IPS-NIHi7 (cell line): ENCODE measurements around the gene TIMM29.

Experiments used
- DNase-seq: peaks from one replicate; pipeline ENCODE4 v3.0.0; 2012; ENCODE audit warnings: mixed read lengths; ENCODE audit errors: extremely low spot score

TIMM29 gene

DNA sequence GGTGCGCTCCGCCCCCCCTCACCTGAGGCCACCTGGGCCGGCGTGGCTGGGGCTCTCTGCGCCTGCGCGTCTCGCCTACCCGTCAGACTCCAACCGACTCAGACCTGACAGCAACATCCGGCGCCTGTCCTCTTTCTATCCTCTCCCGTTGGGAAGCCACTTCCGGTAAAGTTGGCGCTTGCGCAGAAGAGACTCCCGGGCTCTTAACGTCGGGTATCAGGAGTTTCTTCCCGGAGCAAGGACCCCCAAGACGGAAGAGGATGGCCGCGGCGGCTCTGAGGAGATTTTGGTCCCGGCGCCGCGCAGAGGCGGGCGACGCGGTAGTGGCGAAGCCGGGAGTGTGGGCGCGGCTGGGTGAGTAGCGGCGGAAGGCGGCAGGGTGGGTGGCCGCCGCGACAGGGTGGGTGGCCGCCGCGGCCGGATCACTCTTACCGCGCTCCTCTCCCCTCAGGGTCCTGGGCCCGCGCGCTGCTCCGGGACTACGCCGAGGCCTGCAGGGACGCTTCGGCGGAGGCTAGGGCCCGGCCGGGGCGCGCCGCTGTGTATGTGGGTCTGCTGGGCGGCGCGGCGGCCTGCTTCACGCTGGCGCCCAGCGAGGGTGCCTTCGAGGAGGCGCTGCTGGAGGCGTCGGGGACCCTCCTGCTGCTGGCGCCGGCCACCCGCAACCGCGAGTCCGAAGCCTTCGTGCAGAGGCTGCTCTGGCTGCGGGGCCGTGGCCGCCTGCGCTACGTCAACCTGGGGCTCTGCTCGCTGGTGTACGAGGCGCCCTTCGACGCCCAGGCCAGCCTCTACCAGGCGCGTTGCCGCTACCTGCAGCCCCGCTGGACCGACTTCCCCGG, at the start of gene TIMM29, which contains the start of gene YIPF2:
Gene TIMM29, plus strand, starts transcription at position 249 of the 839 bp plus-strand sequence. Its CDS starts 12 bp downstream, at position 261.
Gene YIPF2, minus strand, starts transcription at position 77 of the 839 bp plus-strand sequence. CDS start 229 bp downstream, outside the sequence.
- DNase-seq, result peak; percentile 98

DNA sequence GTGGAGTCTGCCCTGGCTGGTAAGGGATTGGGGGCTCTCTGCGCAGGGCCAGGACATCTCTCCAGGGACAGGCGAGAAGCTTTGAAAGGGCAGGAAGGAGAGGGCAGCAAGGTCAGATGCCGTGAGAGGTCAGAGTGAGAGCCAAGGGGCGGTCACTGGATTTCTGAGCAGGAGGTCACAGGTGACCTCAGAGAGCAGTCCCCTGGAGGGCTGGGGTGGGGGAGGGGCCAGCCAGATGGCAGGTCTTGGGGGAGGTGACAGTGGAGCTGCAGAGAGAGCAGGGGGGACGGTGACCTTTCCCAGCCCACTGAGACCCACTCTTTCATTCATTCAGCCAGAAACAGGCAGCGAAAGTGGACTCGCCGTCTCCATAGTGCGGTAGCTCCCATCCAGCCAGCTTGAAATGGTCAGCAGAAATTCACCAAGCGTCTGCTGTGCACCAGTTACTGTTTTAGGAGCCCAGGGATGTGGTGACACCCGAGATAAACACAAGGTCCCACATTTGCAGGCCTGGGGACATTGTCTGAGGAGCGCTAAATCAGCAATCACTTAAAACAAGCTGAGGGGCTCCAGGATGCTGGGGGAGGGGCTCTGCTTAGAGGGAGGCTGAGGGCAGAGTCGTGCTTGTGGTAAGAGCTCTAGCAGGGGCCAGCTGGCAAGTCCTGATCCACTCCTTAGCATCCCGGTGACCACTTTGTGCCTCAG, 47.1 kb upstream of the TIMM29 start:
- DNase-seq, result no peak

DNA sequence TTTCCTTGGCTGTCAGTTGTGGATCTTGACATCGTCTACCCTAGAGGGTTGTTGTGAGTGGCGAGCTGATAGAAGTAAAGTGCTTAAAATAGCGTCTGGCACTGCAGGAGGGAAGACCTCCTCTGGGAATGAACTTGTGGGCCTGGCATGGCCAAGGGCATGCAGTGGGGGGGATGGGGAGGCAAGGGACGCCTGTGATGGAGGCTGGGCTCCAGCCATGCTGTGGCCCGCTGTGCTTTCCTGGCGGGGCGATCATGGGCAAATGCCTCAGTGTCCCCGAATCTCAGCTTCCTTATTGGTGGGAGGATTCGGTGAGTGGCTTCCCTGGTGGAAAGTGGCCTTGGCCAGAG, 46.5 kb upstream of the TIMM29 start:
- no peak for DNase-seq

DNA sequence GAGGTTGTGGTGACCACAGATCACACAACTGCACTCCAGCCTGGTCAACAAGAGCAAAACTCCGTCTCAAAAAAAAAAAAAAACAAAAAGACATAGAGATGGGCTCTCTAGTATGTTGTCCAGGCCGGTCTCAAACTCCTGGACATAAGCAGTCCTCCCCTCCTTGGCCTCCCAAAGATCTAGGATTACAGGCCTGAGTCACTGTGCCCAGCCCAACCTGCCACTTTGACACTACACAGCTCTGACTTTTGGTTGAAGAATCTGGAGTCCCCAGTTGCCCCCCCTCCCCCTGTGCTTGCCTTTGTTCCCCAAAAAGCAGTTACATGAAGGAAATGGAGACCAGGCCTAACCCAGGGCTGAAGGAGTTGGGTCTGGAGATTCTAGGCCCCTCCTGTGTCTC, 44.3 kb upstream of the TIMM29 start:
- DNase-seq, result no peak

DNA sequence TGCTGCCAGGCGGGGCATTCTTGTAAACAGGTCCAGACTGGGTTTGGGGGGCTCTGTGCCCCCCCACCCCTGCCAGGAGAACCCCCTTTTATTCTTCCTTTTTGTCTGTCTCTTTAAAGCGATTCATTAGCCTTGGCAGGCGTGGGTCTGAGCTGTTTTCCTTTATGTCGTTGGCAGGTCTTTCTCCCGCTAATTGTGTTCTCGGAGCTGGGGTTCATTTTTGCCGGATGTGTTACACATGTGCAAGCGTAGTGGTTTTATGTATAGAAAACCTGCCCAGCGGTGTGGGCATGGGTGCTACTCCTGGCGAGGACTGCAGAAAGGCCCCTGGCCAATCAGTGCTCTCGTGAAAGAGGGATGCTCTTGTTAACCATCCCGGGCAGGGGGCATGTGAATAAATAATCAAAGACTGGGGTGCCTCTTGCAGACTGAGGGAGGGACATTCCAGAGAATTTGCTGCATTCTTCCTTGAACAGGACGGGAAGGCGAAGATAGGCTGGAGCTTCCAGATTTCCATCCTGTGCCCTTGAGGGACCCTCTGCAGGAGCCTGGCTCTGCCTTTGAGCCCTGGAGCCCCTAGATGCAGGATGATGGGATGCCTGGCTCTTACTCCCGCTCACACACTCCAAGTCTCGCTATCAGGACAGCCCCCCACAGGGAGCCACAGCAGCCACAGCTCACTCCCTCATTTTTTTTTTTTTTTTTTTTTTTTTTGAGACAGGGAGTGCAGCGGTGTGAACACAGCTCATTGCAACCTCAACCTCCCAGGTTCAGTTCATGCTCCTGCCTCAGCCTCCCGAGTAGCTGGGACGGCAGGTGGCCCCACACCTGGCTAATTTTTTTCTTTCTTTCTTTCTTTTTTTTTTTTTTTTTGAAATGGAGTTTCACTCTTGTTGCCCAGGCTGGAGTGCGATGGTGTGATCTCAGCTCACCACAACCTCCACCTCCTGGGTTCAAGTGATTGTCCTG, 43.1 kb upstream of the TIMM29 start:
- DNase-seq, result no peak

DNA sequence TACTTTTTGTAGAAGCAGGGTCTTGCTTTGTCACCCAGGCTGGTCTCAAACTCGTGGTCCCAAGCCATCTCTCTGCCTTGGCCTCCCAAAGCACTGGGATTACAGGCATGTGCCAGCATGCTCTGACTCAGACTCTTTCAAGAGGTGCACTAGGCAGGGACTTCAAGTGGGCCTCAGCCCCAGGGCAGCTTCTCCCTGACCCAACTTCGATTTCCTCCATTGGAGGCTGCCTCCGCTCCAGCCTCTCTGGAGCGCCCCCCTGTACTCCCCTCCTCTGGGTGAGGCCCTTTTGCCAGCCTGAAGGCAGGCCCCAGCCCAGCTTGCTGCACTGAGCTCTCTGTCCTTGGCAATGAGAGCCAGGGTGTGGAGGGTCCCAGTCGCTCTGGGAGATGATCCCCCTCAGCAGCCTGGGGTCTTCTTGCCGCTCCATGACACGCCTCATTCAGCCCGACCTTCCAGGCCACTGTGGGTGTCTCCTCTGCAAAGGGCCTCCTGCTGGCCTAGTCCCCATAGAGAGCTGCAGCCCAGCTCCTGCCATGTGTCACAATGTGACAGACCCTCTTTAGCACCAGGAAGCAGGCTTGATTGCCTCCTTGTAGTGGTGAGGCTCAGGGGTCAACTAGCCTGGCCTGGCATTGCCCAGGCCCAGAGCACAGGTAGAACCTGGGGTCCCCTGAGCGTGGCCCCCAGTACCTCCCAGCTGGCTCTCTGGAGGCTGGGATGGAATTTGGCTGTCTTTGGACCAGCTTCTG, 40.8 kb upstream of the TIMM29 start:
- DNase-seq, result no peak

DNA sequence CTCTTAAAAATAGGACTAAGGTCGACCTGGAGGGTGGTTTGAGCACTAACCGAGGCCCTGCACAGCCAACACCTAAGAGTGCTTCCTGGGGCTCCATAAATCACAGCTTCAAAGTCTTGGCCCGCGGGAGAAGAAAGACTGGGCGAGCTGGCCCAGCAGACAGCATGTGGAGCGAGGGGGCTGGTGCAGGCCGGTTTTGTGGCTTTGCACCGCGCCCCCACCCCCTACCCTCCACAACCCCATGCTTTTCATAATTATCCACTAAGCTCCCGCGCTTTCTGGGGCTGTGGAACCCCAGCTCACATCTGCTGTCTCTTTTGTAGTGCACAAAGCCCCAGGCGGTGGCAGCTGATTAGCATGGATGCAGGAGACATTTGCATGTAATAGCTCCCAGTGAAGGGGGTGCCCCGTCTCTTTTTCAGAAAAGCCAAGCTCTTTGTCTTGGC, 40.2 kb upstream of the TIMM29 start:
- DNase-seq, result peak; percentile 62

DNA sequence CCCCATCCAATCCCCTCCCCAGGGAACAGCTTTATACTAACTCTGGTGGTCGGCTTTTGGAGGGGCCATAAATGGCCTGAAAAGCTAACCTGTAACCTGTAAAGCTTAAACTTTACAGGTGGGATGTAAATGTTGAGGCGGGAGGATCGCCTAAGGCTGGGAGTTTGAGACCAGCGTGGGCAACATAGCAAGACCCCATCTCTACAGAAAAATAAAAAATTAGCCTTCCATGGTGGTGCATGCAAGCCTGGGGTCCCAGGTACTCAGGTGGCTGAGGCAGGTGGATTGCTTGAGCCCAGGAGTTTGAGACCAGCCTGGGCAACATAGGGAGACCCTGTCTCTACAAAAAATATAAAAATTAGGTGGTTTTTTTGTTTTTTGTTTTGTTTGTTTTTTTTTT, 38.7 kb upstream of the TIMM29 start:
- DNase-seq, result no peak

DNA sequence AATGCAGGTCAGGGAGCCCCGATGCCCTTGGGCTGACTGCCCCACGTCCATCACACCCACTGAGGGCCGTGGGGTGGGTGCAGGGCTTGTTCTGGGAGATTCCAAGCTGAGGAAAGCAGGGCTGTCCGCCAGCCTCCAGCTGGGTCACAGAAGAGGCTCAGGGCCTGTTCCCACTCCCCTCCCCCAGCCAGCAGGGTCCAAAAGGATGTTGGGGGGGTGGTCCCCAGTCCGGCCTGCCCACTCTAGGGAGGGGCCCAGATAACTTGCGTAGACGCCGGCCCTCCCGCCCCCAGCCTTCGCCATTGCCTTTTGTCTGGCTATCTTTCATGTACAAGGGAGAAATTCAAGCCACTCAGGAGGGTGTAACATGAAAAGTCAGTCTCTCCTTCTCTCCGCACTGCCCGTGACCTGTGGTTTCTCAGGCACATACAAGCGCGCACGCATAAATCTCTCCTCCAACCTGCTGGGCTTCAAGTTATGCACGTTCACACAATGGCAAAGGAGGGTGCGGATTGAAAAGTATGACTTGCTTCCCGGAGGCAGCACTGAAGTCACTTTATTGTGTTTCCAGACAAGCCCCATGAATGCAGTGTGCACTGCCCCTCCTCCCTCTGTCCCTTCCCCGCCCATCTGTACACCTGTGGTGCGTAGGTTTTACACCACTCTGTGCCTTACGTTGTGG, 37.1 kb upstream of the TIMM29 start:
- DNase-seq, result no peak

DNA sequence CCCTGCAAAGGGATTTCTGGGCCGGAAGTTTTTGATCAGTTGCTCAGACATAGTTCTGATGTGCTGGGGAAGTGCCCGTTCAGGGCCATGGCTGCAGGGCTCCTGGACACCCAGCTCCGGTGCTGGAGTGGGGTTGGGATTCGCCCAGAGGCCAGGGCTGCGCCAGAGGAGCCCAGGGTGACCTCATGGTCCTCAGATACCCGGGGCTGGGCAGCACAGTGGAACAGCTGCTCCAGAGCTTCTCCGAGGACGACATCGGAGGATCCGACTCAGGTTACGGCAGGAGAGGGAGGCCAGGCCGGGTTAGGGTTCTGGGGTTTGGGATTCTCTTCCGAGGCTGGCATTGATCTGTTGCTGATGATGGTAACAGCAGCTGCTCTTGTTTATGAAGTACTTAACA, 36.4 kb upstream of the TIMM29 start:
- DNase-seq, result no peak

DNA sequence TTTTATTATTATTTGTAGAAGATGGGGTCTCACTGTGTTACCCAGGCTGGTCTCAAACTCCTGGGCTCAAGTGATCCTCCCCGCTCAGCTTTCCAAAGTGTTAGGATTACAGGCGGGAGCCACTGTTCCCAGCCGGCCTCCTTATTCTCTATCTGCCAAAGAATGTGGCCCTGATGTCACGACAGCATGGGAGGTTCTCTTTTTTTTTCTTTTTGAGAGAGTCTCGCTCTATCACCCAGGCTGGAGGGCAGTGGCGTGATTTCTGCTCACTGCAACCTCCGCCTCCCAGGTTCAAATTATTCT, 33.7 kb upstream of the TIMM29 start:
- no peak for DNase-seq

DNA sequence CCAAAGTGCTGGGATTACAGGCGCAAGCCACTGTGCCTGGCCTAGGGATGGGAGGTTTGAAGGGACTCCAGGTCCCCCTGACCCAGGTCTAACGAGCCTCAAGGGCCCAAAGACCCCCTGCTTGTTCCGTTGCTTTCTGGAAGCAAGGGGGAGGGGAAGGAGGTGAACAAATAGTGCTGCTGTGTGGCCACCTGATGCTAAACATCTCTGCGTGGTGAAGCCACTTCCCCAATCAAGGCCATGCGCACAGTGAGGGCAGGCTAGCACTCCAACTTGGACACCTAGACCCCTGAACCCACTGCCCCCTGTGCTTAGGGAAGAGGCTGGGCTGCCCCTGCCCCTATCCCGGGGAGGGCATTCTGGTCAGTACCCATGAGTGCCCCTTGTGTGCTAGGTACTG, 33.2 kb upstream of the TIMM29 start:
- no peak for DNase-seq

DNA sequence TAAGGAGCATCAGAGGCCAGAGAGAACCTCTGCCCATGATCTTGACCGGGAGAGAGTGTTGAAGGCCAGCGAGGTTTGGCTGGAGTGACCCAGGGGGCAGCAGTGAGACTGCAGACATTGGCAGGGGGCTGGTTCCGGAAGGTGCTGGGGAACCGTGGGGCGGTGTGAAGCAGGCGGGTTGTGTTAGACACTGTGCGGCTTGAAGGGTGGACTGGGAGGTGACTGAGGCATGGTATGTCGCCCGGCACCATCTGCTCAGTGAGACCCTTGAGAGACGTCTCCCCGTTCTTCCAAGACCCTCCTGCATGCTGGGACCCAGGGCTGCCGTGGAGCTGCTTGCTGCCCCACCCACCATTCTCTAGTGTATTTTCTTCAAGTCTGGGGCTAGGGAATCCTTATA, 32.7 kb upstream of the TIMM29 start:
- DNase-seq, result peak; percentile 70

DNA sequence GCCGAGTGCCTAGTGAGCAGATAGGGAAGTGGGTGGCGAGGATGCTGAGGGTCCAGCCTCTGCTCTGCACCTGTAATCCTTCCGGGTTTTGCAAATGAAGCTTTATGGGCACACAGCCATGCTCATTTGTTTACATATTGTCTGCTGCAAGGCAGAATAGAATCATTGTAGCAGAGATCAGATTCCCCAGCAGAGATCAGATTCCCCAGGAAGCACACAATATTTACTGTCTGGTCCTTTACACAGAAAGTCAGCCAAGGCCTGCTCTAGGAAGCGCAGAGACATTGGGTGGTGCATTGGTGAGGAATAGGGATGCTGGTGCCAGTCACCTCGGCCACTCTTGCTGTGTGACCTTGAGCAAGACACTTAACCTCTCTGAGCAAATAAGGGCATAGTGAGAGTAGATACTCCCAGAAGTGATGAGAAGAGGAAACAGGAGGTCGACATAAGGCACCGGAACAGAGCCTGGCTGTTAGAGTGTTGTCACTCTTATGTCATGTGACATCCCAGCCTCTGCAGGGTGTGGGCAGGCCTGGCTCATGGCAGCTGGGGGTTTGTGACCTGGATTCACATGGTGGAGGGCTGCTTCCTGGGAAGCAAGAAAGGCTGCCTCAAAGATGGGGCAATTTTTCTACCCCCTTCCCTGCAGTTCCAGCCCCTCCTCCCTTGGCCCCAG, 31.6 kb upstream of the TIMM29 start:
- DNase-seq, result no peak

DNA sequence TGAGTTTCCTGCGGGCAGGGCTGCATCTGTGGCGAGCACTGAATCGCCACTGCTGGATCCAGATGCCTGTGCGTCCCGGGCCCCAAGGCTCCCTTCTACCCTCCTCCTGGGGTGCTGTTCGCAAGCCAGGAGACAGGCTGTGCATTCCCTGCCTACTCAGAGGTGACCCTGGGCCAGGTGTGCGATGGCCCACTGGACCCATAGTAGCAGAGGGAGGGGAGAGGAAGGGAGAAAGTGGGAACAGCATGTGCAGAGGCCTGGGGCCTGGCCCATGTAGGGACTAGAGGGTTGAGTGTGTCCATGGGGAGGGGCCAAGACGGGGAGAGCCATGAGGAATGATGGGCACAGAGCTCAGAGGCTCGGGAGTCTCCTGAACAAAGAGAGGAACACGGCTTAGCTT, 30.0 kb upstream of the TIMM29 start:
- no peak for DNase-seq

DNA sequence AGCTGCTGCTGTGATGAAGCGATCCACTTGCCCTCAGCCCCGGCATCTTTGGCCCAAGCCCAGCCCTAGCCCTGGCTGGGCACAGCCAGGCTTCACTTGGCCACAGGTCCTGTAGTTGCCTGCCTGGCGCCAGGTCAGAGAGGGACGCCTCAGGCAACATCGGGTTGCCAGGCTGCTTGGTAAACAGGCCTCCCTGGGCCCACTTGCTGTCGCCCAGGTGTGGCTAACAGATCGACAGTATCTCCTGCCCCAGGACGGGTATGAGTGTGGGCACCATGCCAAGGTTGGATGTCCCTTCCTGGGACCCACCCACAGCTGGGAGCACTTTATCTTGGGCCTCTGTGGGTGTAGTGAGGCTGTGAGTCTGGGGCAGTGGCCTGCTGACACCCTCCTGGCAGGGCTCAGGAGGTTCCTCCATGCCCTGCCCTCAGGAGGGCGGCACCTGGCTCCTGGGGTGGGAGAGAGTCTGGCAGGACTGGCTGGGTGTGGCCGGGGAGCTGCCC, 29.4 kb upstream of the TIMM29 start:
- DNase-seq, result no peak

DNA sequence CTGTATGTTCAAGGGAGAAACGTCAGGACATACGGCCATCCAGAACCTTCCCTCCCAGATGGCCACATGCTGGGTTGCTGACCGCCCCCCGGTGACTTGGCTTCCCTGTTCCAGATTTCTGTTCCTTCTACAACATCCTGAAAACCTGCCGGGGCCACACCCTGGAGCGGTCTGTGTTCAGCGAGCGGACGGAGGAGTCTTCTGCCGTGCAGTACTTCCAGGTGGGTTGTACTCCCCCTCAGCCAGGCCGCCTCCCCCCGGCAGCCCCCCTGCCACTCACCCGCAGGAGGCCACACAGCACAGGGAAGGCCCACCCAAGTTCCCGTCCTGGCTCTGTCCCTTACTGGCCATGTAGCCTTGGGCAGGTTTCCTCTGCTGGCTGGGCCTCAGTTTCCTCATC, 20.7 kb upstream of the TIMM29 start:
- DNase-seq, result no peak

DNA sequence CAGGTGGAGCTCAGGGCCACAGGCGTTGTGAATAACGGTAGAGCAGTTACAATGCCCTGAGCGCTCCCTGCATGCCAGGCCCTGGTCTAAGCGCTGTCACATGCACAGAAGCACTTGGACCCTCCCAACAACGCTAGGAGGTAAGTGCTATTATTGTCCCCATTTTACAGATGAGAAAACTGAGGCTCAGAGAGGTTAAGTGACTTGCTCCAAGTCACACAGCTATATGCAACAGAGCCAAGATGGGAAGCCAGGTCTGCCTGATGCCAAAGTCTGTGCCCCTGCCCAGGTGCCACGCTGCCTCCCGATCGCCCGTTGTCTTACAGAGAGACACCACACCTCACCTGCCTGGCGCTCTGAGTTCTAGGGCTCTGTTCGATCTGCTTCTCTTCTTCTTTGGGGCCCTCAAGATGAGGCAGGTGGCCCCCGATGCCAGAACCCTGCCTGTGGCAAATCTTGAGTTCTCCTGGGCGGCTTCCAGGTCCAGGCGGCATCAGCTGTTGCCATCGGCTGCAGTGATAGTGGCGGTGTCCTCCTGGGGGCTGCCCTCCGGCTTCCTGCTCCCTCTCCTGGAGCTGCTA, 20.1 kb upstream of the TIMM29 start:
- DNase-seq, result no peak

DNA sequence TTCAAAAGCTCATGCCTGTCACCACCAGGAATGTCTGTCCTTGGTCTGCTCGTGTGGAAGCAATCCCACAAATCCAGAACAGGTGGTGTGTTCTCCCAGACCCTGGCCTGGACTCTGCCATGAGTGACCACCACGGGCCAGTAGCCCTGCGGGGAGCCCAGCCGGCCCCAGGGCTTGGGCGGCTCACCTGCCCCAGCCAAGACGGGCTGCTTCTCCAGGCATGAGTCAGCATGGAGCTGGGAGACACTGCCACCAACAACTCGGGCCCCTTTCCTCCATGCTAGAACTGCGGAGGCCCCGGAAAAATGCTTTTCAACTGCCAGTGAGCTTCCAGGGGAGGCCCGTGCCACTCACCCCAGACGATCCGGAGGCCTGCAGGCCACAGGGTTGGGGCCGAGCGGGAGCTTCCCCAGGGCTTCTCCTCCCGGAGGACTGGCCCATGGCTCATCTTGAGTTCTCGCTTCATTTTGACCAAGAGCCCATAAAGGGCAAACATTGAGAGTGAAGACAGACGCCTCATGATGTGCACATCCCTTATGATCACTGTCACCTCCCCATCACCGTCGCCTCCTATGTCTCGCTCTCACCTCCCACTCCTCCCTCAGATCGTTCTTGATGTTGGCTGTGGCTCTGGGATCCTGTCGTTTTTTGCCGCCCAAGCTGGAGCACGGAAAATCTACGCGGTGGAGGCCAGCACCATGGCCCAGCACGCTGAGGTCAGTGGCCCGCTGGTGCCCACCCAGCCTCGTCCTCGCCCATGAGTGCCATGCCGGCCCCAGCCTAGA, 16.8 kb upstream of the TIMM29 start:
- DNase-seq, result no peak
